ENCODE measurements around the gene DHX57. TPM values are rescaled to one million over a fixed set of nuclear protein-coding genes. Genes with fewer than 3 reads are reported as not detected.
"Not testable (repeated sequence)": the region's sequence is repeated elsewhere in the genome, so short reads cannot be mapped to it uniquely, and the experiment has no call there.

Gene DHX57
- total RNA-seq, 1 experiment from 2014 or later = 27.5 TPM

DNA sequence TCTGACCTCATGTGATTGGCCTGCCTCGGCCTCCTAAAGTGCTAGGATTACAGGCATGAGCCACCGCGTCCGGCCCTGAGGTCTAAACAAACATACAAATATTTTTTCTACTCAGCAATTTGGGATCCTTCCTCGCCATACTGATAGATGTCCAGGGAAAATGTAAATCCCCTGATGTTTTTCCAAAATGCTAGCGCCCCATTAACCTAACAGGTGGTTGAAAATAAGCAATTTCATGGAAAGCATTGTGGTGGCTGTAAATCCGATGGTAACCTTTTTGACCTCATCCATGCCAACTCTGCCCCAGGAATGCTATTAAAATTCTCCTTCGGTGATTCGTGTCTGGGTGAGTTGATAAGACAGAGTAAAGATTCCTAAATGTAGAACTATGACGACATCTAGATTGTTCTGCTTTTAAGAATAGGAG is 78.5 kb downstream of the DHX57 start:
- H3K4me2 ChIP-seq (ENCODE audit: insufficient read depth, insufficient read length, low read length) = no peak overlapping the region
- H3T11ph ChIP-seq (ENCODE audit: low read length) = no peak overlapping the region
- Mint-ChIP-seq H3K27ac (peak overlapping the region in 2 of 3 experiments; percentile 42 to 79; a peak in 3 of 7 replicates), H3K4me3 (no peak overlapping the region), H3K9me3 (no peaks in the 10 kb centered on the region), H3K4me1 (no peaks in the 10 kb centered on the region), H3K36me3 (ENCODE audit: insufficient read depth in 1 of 3, low read depth in 3 of 3) (peaks cover 2 to 15% (median 10%) of the 10 kb centered on the region in 3 experiments; a peak in 5 of 7 replicates), H3K27me3 (ENCODE audit: low read depth) (no peaks in the 10 kb centered on the region)
- H3K9me3 ChIP-seq (ENCODE audit: control insufficient read depth, low read depth, low read length) = no peaks in the 10 kb centered on the region
- no peak overlapping the region for H2BK5ac ChIP-seq (ENCODE audit: insufficient read length, low read length)
- H2BK15ac ChIP-seq (ENCODE audit: low read depth, low read length) = no peak overlapping the region
- no peak overlapping the region for H3K14ac ChIP-seq (ENCODE audit: insufficient read depth, low read length)
- H3K9ac ChIP-seq (ENCODE audit: extremely low read depth, insufficient read length, low read length) = no peak overlapping the region
- H3K4me1 ChIP-seq (ENCODE audit: insufficient read depth, low read length) = no peaks in the 10 kb centered on the region
- H2AK5ac ChIP-seq (ENCODE audit: insufficient read length, low read length) = no peak overlapping the region
- H3K23me2 ChIP-seq (ENCODE audit: insufficient read length, low read depth, low read length, poor library complexity, severe bottlenecking) = no peaks in the 10 kb centered on the region
- H2BK120ac ChIP-seq (ENCODE audit: low read depth, low read length, poor library complexity, severe bottlenecking) = no peak overlapping the region
- TF ChIP-seq, protein P1, sequence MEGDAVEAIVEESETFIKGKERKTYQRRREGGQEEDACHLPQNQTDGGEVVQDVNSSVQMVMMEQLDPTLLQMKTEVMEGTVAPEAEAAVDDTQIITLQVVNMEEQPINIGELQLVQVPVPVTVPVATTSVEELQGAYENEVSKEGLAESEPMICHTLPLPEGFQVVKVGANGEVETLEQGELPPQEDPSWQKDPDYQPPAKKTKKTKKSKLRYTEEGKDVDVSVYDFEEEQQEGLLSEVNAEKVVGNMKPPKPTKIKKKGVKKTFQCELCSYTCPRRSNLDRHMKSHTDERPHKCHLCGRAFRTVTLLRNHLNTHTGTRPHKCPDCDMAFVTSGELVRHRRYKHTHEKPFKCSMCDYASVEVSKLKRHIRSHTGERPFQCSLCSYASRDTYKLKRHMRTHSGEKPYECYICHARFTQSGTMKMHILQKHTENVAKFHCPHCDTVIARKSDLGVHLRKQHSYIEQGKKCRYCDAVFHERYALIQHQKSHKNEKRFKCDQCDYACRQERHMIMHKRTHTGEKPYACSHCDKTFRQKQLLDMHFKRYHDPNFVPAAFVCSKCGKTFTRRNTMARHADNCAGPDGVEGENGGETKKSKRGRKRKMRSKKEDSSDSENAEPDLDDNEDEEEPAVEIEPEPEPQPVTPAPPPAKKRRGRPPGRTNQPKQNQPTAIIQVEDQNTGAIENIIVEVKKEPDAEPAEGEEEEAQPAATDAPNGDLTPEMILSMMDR (conservative IDR thresholded peaks at IDR 0.05) = no peak
- no peak overlapping the region for H3K18ac ChIP-seq (ENCODE audit: insufficient read length, low read depth, low read length)
- H3K79me1 ChIP-seq (ENCODE audit: insufficient read depth, low read depth, low read length, poor library complexity, severe bottlenecking) = no peaks in the 10 kb centered on the region
- H3K27me3 ChIP-seq (ENCODE audit: insufficient read depth, low read length) = no peaks in the 10 kb centered on the region
- no peak overlapping the region for H2BK12ac ChIP-seq (ENCODE audit: insufficient read length, low read depth, low read length)
- H4K8ac ChIP-seq (replicated peaks; ENCODE audit: insufficient read length, low read depth, low read length) = no peak overlapping the region
- no peak overlapping the region for H3K23ac ChIP-seq (ENCODE audit: insufficient read length, low read depth, low read length)
- H3K4ac ChIP-seq (ENCODE audit: low read depth, low read length) = no peak overlapping the region
- H3K56ac ChIP-seq (ENCODE audit: insufficient read length, low read depth, low read length) = no peak overlapping the region
- no peaks in the 10 kb centered on the region for H4K20me1 ChIP-seq (ENCODE audit: control insufficient read depth, insufficient read depth, insufficient read length)
- no peaks in the 10 kb centered on the region for H3K79me2 ChIP-seq (ENCODE audit: insufficient read depth, low read length)
- H4K91ac ChIP-seq (ENCODE audit: insufficient read length, low read depth, low read length) = no peak overlapping the region
- WGBS (ENCODE audit: extremely low coverage, insufficient read length, low lambda C conversion rate) = no CpG with 5 or more reads among the region's 10 CpGs
- H4K5ac ChIP-seq (ENCODE audit: insufficient read length, low read depth, low read length) = no peak overlapping the region
- H2AFZ ChIP-seq (ENCODE audit: low read length) = no peak overlapping the region
- H3K27ac ChIP-seq (ENCODE audit: insufficient read length, low read depth, low read length) = no peak overlapping the region
- no peak overlapping the region for H2BK20ac ChIP-seq (ENCODE audit: low read depth, low read length, poor library complexity, severe bottlenecking)
- no peak for DNase-seq

DNA sequence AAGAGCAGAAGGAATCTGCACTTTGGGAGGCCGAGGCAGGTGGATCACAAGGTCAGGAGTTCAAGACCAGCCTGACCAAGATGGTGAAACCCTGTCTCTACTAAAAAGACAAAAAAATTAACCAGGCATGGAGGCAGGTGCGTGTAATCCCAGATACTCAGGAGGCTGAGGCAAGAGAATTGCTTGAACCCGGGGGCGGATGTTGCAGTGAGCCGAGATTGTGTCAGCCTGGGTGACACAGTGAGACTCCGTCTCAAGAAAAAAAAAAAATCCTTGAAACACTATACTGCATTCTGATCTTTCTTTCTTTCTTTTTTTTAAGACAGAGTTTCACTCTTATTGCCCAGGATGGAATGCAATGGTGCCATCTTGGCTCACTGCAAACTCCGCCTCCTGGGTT is 80.7 kb downstream of the DHX57 start:
- no CpG with 5 or more reads among the region's 7 CpGs for WGBS (ENCODE audit: extremely low coverage, insufficient read length, low lambda C conversion rate)
- peaks cover 0 to 10% (median 4%) of the 10 kb centered on the region in 3 experiments; a peak in 3 of 7 replicates for H3K36me3 Mint-ChIP-seq (ENCODE audit: insufficient read depth in 1 of 3, low read depth in 3 of 3)

More for the DNA sequence above, 80.7 kb downstream of the DHX57 start:
- not testable (repeated sequence) for H3K79me1 ChIP-seq (ENCODE audit: insufficient read depth, low read depth, low read length, poor library complexity, severe bottlenecking); H3K4me2 ChIP-seq (ENCODE audit: insufficient read depth, insufficient read length, low read length); H3K18ac ChIP-seq (ENCODE audit: insufficient read length, low read depth, low read length); H3K9me3 ChIP-seq (ENCODE audit: control insufficient read depth, low read depth, low read length); H3K9me3 Mint-ChIP-seq; H3K79me2 ChIP-seq (ENCODE audit: insufficient read depth, low read length); DNase-seq; H2AK5ac ChIP-seq (ENCODE audit: insufficient read length, low read length); H3K27ac ChIP-seq (ENCODE audit: insufficient read length, low read depth, low read length); H3K23ac ChIP-seq (ENCODE audit: insufficient read length, low read depth, low read length); H3K4me1 ChIP-seq (ENCODE audit: insufficient read depth, low read length); H3K27me3 ChIP-seq (ENCODE audit: insufficient read depth, low read length); H2AFZ ChIP-seq (ENCODE audit: low read length); H3K14ac ChIP-seq (ENCODE audit: insufficient read depth, low read length); H2BK5ac ChIP-seq (ENCODE audit: insufficient read length, low read length); H3K23me2 ChIP-seq (ENCODE audit: insufficient read length, low read depth, low read length, poor library complexity, severe bottlenecking); H2BK15ac ChIP-seq (ENCODE audit: low read depth, low read length); H3K27me3 Mint-ChIP-seq (ENCODE audit: low read depth); H3K4me3 Mint-ChIP-seq; H2BK120ac ChIP-seq (ENCODE audit: low read depth, low read length, poor library complexity, severe bottlenecking); H4K5ac ChIP-seq (ENCODE audit: insufficient read length, low read depth, low read length); H3T11ph ChIP-seq (ENCODE audit: low read length); H4K20me1 ChIP-seq (ENCODE audit: control insufficient read depth, insufficient read depth, insufficient read length); H2BK12ac ChIP-seq (ENCODE audit: insufficient read length, low read depth, low read length); H2BK20ac ChIP-seq (ENCODE audit: low read depth, low read length, poor library complexity, severe bottlenecking); H3K9ac ChIP-seq (ENCODE audit: extremely low read depth, insufficient read length, low read length); H4K8ac ChIP-seq (replicated peaks; ENCODE audit: insufficient read length, low read depth, low read length); H4K91ac ChIP-seq (ENCODE audit: insufficient read length, low read depth, low read length); H3K4me1 Mint-ChIP-seq; H3K27ac Mint-ChIP-seq; H3K56ac ChIP-seq (ENCODE audit: insufficient read length, low read depth, low read length); H3K4ac ChIP-seq (ENCODE audit: low read depth, low read length)

Data from H9 (cell line).